GM23338 (cell line): ENCODE measurements around the gene ETFA. TPM values are rescaled to one million over a fixed set of nuclear protein-coding genes. Genes with fewer than 3 reads are reported as not detected.

Experiments
- ATAC-seq: fragments of 200-7000 bp; cut with Tn5 transposase; 3 replicates; pipeline ENCODE4 v1.9.1; 2020
- DNase-seq: peaks from one replicate; pipeline ENCODE4 v3.0.0-alpha.2; 2015; ENCODE audit warnings: low spot score
- H2AFZ ChIP-seq: fragments of 200-600 bp; sonication (generic); 2 replicates; pipeline ENCODE4 v1.8.0; 2016; ENCODE audit warnings: antibody characterized with exemption, mild to moderate bottlenecking, moderate library complexity
- H3F3A ChIP-seq: fragments of 200-600 bp; sonication (generic); replicated peaks from 2 replicates; pipeline ENCODE4 v1.8.0; 2017; ENCODE audit warnings: antibody characterized with exemption, mixed run types, low read depth
- H3K27ac ChIP-seq: fragments of 200-600 bp; sonication (generic); 2 replicates; pipeline ENCODE4 v1.6.1; 2016; ENCODE audit warnings: low read depth
- H3K27me3 ChIP-seq: fragments of 200-600 bp; sonication (generic); 2 replicates; pipeline ENCODE4 v1.8.0; 2016; ENCODE audit warnings: mild to moderate bottlenecking, mixed run types, moderate library complexity; ENCODE audit not compliant: insufficient read depth
- H3K36me3 ChIP-seq: fragments of 200-600 bp; sonication (generic); 2 replicates; pipeline ENCODE4 v1.8.0; 2016; ENCODE audit warnings: mild to moderate bottlenecking; ENCODE audit not compliant: insufficient read depth
- H3K4me1 ChIP-seq: fragments of 200-600 bp; sonication (generic); 2 replicates; pipeline ENCODE4 v1.8.0; 2016; ENCODE audit warnings: mild to moderate bottlenecking, moderate library complexity; ENCODE audit not compliant: insufficient read depth
- H3K4me2 ChIP-seq: fragments of 200-600 bp; sonication (generic); 2 replicates; pipeline ENCODE4 v1.7.1; 2017; ENCODE audit warnings: mixed run types
- H3K4me3 ChIP-seq: fragments of 200-600 bp; sonication (generic); 2 replicates; pipeline ENCODE4 v1.6.1; 2016; ENCODE audit warnings: mixed run types
- H3K79me2 ChIP-seq: fragments of 200-600 bp; sonication (generic); replicated peaks from 2 replicates; pipeline ENCODE4 v1.8.0; 2017; ENCODE audit warnings: mild to moderate bottlenecking; ENCODE audit not compliant: insufficient read depth
- H3K9me2 ChIP-seq: fragments of 200-600 bp; sonication (generic); 2 replicates; pipeline ENCODE4 v1.8.0; 2017; ENCODE audit not compliant: insufficient read depth
- H4K20me1 ChIP-seq: fragments of 200-600 bp; sonication (generic); replicated peaks from 2 replicates; pipeline ENCODE4 v1.8.0; 2017; ENCODE audit warnings: mild to moderate bottlenecking; ENCODE audit not compliant: insufficient read depth
- H3K27ac Mint-ChIP-seq: 2 replicates; pipeline ENCODE4 v1.8.0; 2020; ENCODE audit warnings: inconsistent platforms, mild to moderate bottlenecking, moderate library complexity, mixed read lengths
- H3K27me3 Mint-ChIP-seq: 3 replicates; pipeline ENCODE4 v1.8.0; 2022; ENCODE audit warnings: low read depth, mild to moderate bottlenecking, moderate library complexity, mixed read lengths, inconsistent platforms; ENCODE audit not compliant: insufficient read depth, poor library complexity
- H3K36me3 Mint-ChIP-seq: 3 replicates; pipeline ENCODE4 v1.8.0; 2021; ENCODE audit warnings: low read depth, mild to moderate bottlenecking, inconsistent platforms, moderate library complexity, mixed read lengths
- H3K4me1 Mint-ChIP-seq: 3 replicates; pipeline ENCODE4 v1.8.0; 2020; ENCODE audit warnings: mild to moderate bottlenecking, inconsistent platforms, mixed read lengths
- H3K4me3 Mint-ChIP-seq: 3 replicates; pipeline ENCODE4 v1.8.0; 2021; ENCODE audit warnings: moderate library complexity, mild to moderate bottlenecking, inconsistent platforms, mixed read lengths
- H3K9me3 Mint-ChIP-seq: 3 replicates; pipeline ENCODE4 v1.8.0; 2020; ENCODE audit warnings: moderate library complexity, mild to moderate bottlenecking, inconsistent platforms, mixed read lengths
- CREB1 ChIP-seq: fragments of 250-450 bp; sonication (Bioruptor Pico); IDR thresholded peaks from 2 replicates; pipeline ENCODE4 v1.5.0; 2020; ENCODE audit warnings: low read depth, mild to moderate bottlenecking, moderate library complexity
- CTCF ChIP-seq, 2 experiments: fragments of 200-600 bp in 1 of 2; sonication (generic) in 1 of 2; conservative IDR thresholded peaks; 2 replicates each; pipeline versions ENCODE4 v1.5.1 to v1.6.1; 2016 to 2017; ENCODE audit warnings: antibody characterized with exemption in 2 of 2, low read depth in 2 of 2, mild to moderate bottlenecking in 2 of 2, moderate library complexity in 1 of 2
- ETS1 ChIP-seq: IDR thresholded peaks from 2 replicates; pipeline ENCODE4 v1.6.1; 2016; ENCODE audit warnings: antibody characterized with exemption
- EZH2 ChIP-seq: fragments of 200-600 bp; sonication (generic); IDR thresholded peaks from one replicate; pipeline ENCODE4 v1.8.0; 2017; ENCODE audit warnings: antibody characterized with exemption, mild to moderate bottlenecking, low read depth; ENCODE audit not compliant: unreplicated experiment
- EZH2phosphoT487 ChIP-seq: fragments of 200-600 bp; sonication (generic); IDR thresholded peaks from one replicate; pipeline ENCODE4 v1.8.1; 2018; ENCODE audit warnings: antibody characterized with exemption; ENCODE audit not compliant: unreplicated experiment
- JUNB ChIP-seq: IDR thresholded peaks from one replicate; pipeline ENCODE4 v1.6.1; 2016; ENCODE audit warnings: antibody characterized with exemption; ENCODE audit not compliant: unreplicated experiment
- POLR2AphosphoS5 ChIP-seq: IDR thresholded peaks from 2 replicates; pipeline ENCODE4 v1.6.1; 2016; ENCODE audit warnings: antibody characterized with exemption, low read depth
- STAT1 ChIP-seq: IDR thresholded peaks from one replicate; pipeline ENCODE4 v1.6.1; 2016; ENCODE audit warnings: antibody characterized with exemption; ENCODE audit not compliant: unreplicated experiment
- ZNF114 ChIP-seq: fragments of 250-450 bp; sonication (Bioruptor Pico); IDR thresholded peaks from 2 replicates; pipeline ENCODE4 v1.5.0; 2020; ENCODE audit warnings: mild to moderate bottlenecking, moderate library complexity
- ZNF331 ChIP-seq: fragments of 250-450 bp; sonication (Bioruptor Pico); IDR thresholded peaks from 2 replicates; pipeline ENCODE4 v1.5.0; 2020; ENCODE audit warnings: low read depth, mild to moderate bottlenecking, moderate library complexity
- ZNF462 ChIP-seq: fragments of 250-450 bp; sonication (Bioruptor Pico); IDR thresholded peaks from 2 replicates; pipeline ENCODE4 v1.5.0; 2020; ENCODE audit warnings: mild to moderate bottlenecking, moderate library complexity
- polyA plus RNA-seq: library from polyadenylated mRNA; unstranded; fragments of >200 nt; fragmentation: Nextera tagmentation; extraction: Ambion mirVana; gene quantifications from 2 replicates; pipeline ENCODE4 v1.2.1, GENCODE V29; 2016
- total RNA-seq: library from RNA; depleted of rRNA; stranded (reverse); fragments of >200 nt; shearing (Covaris generic); gene quantifications from 2 replicates; pipeline ENCODE4 v1.2.3, GENCODE V29; 2014

Gene ETFA
- total and polyA plus RNA-seq, 2 experiments from 2014 or later, result 52.9 to 69.1 TPM

- peak; percentile 67 for DNase-seq
- TF ChIP-seq JUNB (no peak), CTCF (conservative IDR thresholded peaks at IDR 0.05; ENCODE audit: low read depth in 2 of 2) (peak; percentile 54 to 59), POLR2AphosphoS5 (no peak)
- Histone ChIP-seq H3K9me2 (no peaks in the 10 kb centered on the region), H3K27ac (no peak overlapping the region), H3K4me3 (no peak overlapping the region), H4K20me1 (no peaks in the 10 kb centered on the region; the same call in 1 of the 2 replicates), H3K27me3 (no peaks in the 10 kb centered on the region), H3K4me2 (no peak overlapping the region), H3F3A (no peaks in the 10 kb centered on the region), H3K4me1 (peaks cover 11% of the 10 kb centered on the region), H2AFZ (no peak overlapping the region), H3K36me3 (no peaks in the 10 kb centered on the region), H3K79me2 (no peaks in the 10 kb centered on the region)
- peak; percentile 90 for ATAC-seq
- Mint-ChIP-seq H3K36me3 (peaks cover 7% of the 10 kb centered on the region; the same call in 1 of the 3 replicates), H3K27ac (no peak overlapping the region), H3K4me3 (no peak overlapping the region), H3K4me1 (peaks cover 16% of the 10 kb centered on the region), H3K9me3 (no peaks in the 10 kb centered on the region), H3K27me3 (peaks cover 2% of the 10 kb centered on the region)
Measured at GRCh38 chr15:76235186-76235826, 76.0 kb downstream of the ETFA start.

- Histone ChIP-seq H3K79me2 (no peaks in the 10 kb centered on the region), H4K20me1 (no peaks in the 10 kb centered on the region; the same call in 1 of the 2 replicates), H3F3A (no peaks in the 10 kb centered on the region), H3K36me3 (no peaks in the 10 kb centered on the region), H3K9me2 (no peaks in the 10 kb centered on the region), H3K27me3 (no peaks in the 10 kb centered on the region), H2AFZ (no peak overlapping the region), H3K4me1 (peaks cover 11% of the 10 kb centered on the region), H3K27ac (peak overlapping the region; percentile 35; the same call in 1 of the 2 replicates), H3K4me3 (no peak overlapping the region), H3K4me2 (no peak overlapping the region)
- Mint-ChIP-seq H3K27me3 (peaks cover 2% of the 10 kb centered on the region), H3K4me3 (no peak overlapping the region), H3K9me3 (no peaks in the 10 kb centered on the region), H3K36me3 (peaks cover 7% of the 10 kb centered on the region; the same call in 1 of the 3 replicates), H3K27ac (peak overlapping the region; percentile 11), H3K4me1 (peaks cover 16% of the 10 kb centered on the region)
- ATAC-seq (peak; percentile 89), DNase-seq (no peak)
- TF ChIP-seq POLR2AphosphoS5 (no peak), ZNF331 (CRISPR knock-in tag) (no peak), JUNB (no peak), ETS1 (no peak), ZNF462 (no peak), STAT1 (no peak), EZH2phosphoT487 (no peak), ZNF114 (no peak), CREB1 (CRISPR knock-in tag) (no peak), EZH2 (no peak)
Measured at GRCh38 chr15:76234337-76234889, 76.9 kb downstream of the ETFA start.
